HG03520 (cell line): ENCODE results near the gene STK32B.
"Not testable (repeated sequence)": the region's sequence is repeated elsewhere in the genome, so short reads cannot be mapped to it uniquely, and the experiment has no call there.

Experiments
- ATAC-seq: cut with Tn5 transposase; IDR thresholded peaks from one replicate; pipeline ENCODE4 v1.9.1; 2021; ENCODE audit warnings: mild to moderate bottlenecking, moderate library complexity; ENCODE audit not compliant: unreplicated experiment

STK32B gene

GRCh38 chr4:5066101-5066500, 14.8 kb downstream of the STK32B start:
- ATAC-seq, result no peak

DNA sequence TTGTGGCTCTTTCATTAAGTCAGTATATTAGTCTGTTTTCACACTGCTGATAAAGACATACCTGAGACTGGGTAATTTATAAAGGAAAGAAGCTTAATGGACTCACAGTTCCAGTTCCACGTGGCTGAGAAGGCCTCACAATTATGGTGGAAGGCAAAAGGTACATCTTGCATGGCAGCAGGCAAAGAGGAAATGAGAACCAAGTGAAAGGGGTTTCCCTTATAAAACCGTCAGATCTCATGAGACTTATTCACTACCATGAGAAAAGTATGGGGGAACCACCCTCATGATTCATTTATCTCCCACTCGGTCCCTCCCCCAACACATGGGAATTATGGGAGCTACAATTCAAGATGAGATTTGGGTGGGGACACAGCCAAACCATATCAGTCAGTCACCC, 15.7 kb downstream of the STK32B start:
- not testable (repeated sequence) for ATAC-seq

GRCh38 chr4:5067908-5068307, 16.6 kb downstream of the STK32B start:
- ATAC-seq, result no peak

- no peak for ATAC-seq
These were observed 18.6 kb downstream of the STK32B start for GRCh38 chr4:5069901-5070300.

GRCh38 chr4:5072948-5073347, 21.7 kb downstream of the STK32B start:
- ATAC-seq, result no peak

- no peak for ATAC-seq
These were observed 26.7 kb downstream of the STK32B start for GRCh38 chr4:5078009-5078408.

- no peak for ATAC-seq
These were observed 28.3 kb downstream of the STK32B start for GRCh38 chr4:5079581-5079980.

GRCh38 chr4:5081441-5081999, 30.2 kb downstream of the STK32B start:
- ATAC-seq, result no peak

GRCh38 chr4:5082376-5082775, 31.1 kb downstream of the STK32B start:
- no peak for ATAC-seq

- ATAC-seq, result no peak
These were observed 33.7 kb downstream of the STK32B start for GRCh38 chr4:5084911-5085475.

GRCh38 chr4:5086535-5086934, 35.3 kb downstream of the STK32B start:
- ATAC-seq, result no peak

DNA sequence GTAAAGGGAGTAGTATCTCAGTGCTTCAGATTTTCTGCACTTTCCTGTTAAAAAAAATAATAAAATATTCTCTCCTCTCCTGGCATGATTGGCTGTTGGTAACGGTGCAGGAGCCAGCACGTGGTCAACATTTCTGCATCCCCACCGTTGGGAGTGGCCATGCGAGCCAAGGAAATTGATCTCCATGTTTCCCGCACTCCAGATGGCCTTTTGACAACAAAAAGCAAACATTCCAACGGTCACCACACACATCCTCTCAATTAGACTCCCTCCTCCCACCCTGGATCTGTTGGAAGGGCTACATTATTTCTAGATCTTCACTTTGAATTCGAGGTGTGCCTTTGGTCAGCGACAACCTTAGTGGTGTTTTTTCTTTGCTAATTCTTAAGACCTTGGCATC, 45.0 kb downstream of the STK32B start:
- no peak for ATAC-seq

- ATAC-seq, result no peak
These were observed 46.9 kb downstream of the STK32B start for GRCh38 chr4:5098176-5098575.

DNA sequence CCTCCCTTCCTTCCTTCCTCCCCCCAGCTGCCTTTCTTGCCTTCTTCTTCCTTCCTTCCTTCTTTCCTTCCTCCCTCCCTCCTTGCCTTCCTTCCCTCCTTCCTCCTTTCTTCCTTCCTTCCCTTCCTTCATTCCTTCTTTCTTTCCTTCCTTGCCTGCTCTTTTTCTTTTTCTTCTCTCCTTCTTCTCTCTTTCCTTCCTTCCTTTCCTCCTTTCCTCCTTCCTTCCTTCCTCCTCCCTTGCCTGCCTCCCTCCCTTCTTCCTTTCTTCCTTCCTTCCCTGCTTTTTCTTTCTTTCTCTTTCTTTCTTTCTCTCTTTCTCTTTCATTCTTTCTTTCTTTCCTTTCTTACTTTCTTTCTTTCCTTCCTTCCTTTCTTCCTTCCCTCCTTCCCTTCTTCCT, 49.1 kb downstream of the STK32B start:
- ATAC-seq, result no peak

DNA sequence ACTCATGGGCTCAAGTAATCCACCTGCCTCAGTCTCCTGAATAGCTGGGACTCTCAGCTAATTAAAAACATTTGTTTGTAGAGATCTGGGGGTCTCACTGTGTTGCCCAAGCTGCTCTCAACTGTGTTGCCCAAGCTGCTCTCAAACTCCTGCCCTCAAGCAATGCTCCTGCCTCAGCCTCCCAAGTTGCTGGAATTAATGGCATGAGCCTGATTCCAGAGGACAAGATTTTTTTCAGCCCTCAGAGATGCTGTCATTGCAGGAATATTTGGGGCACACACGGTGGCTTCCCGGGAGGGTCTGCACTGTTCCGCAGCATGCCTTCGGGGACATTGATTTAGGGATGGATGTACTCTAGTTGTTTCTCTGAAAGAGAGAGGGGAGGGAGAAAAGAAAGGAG, 49.7 kb downstream of the STK32B start:
- no peak for ATAC-seq

DNA sequence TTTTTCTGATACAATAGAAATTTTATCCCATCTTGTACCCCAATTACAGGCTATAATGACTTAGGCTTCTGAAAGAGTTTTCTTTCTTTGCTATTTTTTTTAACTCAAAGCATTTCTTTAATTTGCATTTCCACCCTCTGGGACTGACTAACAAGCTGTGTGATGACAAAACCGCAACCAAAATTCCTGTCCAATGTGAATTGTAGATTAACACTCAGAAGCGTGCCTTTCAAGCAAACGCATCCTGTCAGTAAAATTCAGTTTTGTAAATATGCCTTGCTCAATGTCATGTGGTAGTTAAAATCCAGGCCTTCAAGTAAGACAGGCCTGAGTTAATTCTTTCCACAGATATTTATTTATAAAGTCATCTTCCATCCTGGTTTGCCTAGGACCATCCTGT, 50.3 kb downstream of the STK32B start:
- no peak for ATAC-seq

DNA sequence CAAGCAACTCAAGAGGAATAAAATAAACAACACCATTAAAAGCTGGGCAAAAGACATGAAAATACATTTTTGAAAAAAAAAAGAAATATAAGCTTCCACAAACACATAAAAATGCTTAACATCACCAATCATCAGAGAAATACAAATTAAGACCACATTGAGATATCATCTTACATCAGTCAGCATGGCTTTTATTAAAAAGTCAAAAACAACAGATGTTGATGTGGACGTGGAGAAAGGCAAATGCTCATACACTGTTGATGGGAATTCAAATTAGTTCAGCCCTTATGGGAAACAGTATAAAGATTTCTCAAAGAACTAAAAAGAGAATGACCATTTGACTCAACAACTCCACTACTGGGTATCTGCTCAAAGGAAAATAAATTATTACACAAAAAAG, 59.6 kb downstream of the STK32B start:
- ATAC-seq, result no peak

DNA sequence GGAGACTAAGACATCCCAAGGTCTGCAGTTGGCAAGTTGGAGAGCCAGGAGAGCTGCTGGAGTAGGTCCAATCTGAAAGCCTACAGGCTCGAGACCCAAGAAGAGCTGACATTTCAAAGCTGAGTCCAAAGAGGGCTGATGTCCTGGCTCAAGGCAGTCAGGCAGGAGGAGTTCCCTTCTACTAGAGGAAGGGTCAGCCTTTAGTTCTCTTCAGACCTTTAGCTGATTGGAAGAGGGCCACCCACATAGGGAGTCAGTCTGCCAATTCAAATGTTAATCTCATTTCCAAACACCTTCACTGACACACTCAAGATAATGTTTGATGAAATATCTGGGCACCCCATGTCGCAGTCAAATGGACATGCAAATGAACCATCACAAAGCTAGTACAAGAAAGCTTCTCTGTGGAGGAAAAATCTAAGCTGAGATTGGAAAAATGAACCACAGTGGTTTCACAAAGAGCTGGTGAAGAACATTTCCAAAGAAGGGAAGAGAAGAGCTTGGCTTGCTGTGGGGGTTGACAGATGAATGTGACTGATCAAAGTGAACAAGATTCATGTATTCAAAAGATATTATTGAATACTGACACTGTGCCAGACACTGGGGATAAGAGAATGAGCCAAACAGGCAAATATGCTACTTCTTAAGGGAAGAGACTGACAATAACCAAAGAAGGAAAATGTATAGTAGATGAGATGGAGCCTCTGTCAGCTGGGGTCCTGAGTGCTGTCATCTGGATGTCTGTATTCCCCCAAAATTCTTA, 61.2 kb downstream of the STK32B start:
- no peak for ATAC-seq

GRCh38 chr4:5114950-5115349, 63.7 kb downstream of the STK32B start:
- ATAC-seq, result no peak

DNA sequence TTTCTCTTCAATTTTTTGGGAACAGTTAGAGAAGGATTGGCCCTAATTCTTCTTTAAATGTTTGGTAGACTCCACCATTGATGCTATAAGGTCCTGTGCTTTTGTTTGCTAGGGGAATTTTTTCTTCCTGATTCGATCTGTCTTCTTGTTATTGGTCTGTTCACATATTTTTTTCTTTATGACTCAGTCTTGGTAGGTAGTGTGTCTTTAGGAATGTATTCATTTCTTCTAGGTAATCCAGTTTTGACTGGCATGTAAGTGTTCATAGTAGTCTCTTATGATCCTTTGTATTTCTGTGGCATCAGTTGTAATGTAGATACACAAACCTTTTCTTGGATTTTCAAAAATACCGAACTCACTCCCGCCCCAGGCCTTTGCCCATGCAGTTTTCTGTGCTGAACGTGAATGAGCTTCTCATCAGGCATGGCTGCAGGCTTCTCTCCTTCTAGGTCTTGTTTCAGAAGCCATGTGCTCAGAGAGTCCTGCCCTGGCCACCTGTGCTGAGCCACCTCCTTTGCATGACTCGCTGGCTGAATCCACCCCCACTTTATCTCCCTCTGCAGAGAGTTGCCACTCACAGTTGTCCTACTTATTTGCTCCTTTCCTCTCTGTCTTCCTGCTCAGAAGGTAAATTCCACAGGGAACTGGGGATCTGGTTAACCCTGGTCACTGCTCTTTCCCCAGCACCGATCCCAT, 67.0 kb downstream of the STK32B start:
- no peak for ATAC-seq

GRCh38 chr4:5118994-5119835, 67.9 kb downstream of the STK32B start:
- no peak for ATAC-seq
